Activated T-helper 1 cell treated with Interleukin-2 at 50 U/mL for 16 hours (primary cell): ENCODE measurements around the gene CHCHD1.
A peak's percentile ranks its signal among the peaks of the same experiment; 100 is the strongest.
"Not testable (repeated sequence)": the region's sequence is repeated elsewhere in the genome, so short reads cannot be mapped to it uniquely, and the experiment has no call there.

Source experiments
- DNase-seq: peaks from one replicate; pipeline ENCODE4 v3.0.0-alpha.2; 2020; ENCODE audit warnings: low read depth

CHCHD1 gene

GRCh38 chr10:73793456-73793855, 11.6 kb downstream of the CHCHD1 start:
- no peak for DNase-seq

GRCh38 chr10:73795491-73795890, 13.6 kb downstream of the CHCHD1 start:
- DNase-seq: not testable (repeated sequence)

GRCh38 chr10:73796035-73796434, 14.2 kb downstream of the CHCHD1 start:
- DNase-seq: not testable (repeated sequence)

GRCh38 chr10:73796766-73797165, 14.9 kb downstream of the CHCHD1 start:
- DNase-seq: no peak

- DNase-seq: no peak
Measured at GRCh38 chr10:73797324-73798025, 15.6 kb downstream of the CHCHD1 start.

GRCh38 chr10:73798087-73798486, 16.2 kb downstream of the CHCHD1 start:
- no peak for DNase-seq

GRCh38 chr10:73798927-73799560, 17.2 kb downstream of the CHCHD1 start:
- no peak for DNase-seq

GRCh38 chr10:73799899-73800559, 18.2 kb downstream of the CHCHD1 start:
- DNase-seq: no peak

- no peak for DNase-seq
Measured at GRCh38 chr10:73800560-73801252, 18.9 kb downstream of the CHCHD1 start.

GRCh38 chr10:73801253-73801590, 19.4 kb downstream of the CHCHD1 start:
- DNase-seq: no peak

- no peak for DNase-seq
Measured at GRCh38 chr10:73802276-73802991, 20.6 kb downstream of the CHCHD1 start.

- DNase-seq: no peak
Measured at GRCh38 chr10:73803680-73804286, 21.9 kb downstream of the CHCHD1 start.

GRCh38 chr10:73806176-73806950, 24.5 kb downstream of the CHCHD1 start:
- no peak for DNase-seq

GRCh38 chr10:73807471-73807870, 25.6 kb downstream of the CHCHD1 start:
- no peak for DNase-seq

- no peak for DNase-seq
Measured at GRCh38 chr10:73808021-73808815, 26.4 kb downstream of the CHCHD1 start.

- DNase-seq: no peak
Measured at GRCh38 chr10:73809061-73809818, 27.4 kb downstream of the CHCHD1 start.

- DNase-seq: no peak
Measured at GRCh38 chr10:73810358-73810734, 28.5 kb downstream of the CHCHD1 start.

- peak; percentile 56 for DNase-seq
Measured at GRCh38 chr10:73810735-73811465, 29.1 kb downstream of the CHCHD1 start.

- DNase-seq: no peak
Measured at GRCh38 chr10:73812657-73813056, 30.8 kb downstream of the CHCHD1 start.
